GM12874 (cell line): Measurements from ENCODE around the gene ZBTB20.

Experiments used
- CTCF ChIP-seq: IDR thresholded peaks from 2 replicates; pipeline ENCODE4 v1.5.1; 2011; ENCODE audit warnings: low read depth, mild to moderate bottlenecking, control low read depth, low read length, moderate library complexity; ENCODE audit not compliant: insufficient read depth

Gene ZBTB20

GRCh38 chr3:115081444-115081843 lies 65.6 kb downstream of the ZBTB20 start:
- no peak for TF ChIP-seq CTCF

DNA sequence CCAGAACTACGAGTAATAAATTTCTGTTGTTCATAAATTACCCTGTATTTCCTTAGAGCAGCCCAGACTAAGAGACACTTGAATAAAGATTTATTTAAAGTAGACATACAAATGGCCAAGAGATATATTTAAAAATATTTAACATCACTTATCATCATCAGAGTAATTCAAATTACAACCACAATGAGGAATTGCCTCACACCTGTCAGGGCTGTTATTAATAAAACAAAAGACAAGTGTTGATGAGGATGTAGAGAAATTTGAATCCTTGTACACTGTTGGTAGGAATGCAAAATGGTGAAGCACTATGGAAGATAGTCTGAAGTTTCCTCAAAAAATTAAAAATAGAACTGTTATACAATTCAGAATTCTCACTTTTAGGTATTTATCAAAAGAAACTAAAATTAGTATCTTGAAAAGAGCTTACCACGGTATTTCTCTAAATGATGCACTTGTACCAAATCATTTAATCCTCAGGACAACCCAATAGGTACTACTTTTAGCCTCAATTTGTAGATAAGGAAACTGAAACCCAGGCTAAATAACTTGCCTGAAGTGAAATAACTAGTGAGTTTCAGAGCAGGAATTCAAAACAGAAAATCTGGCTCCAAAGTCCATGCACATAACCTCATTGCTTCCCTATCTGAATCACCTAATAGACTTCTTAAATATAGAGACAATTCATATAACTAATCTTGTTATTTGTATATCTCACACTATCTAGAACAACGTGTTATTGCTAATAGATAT lies 69.4 kb downstream of the ZBTB20 start:
- TF ChIP-seq CTCF: no peak

DNA sequence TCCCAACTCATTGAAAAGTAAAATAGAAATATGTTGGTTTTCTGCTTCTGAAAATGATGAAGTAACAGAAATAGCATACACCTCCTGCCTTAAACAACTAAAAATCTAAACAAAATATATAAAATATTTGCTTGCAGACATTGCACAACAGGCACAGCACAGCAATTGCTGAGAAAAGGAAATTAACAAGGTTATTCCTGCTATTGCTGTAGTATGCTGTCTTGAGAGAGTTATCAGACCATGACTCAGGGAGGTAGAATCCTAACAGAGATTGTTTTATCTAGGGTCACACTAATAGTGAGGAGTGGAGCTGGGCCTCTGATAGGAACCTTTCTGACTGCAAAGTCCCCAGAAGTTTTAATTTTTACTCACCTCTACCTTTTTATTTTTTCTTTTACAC lies 72.6 kb downstream of the ZBTB20 start:
- no peak for TF ChIP-seq CTCF

GRCh38 chr3:115072265-115073021 lies 74.6 kb downstream of the ZBTB20 start:
- TF ChIP-seq CTCF: no peak

DNA sequence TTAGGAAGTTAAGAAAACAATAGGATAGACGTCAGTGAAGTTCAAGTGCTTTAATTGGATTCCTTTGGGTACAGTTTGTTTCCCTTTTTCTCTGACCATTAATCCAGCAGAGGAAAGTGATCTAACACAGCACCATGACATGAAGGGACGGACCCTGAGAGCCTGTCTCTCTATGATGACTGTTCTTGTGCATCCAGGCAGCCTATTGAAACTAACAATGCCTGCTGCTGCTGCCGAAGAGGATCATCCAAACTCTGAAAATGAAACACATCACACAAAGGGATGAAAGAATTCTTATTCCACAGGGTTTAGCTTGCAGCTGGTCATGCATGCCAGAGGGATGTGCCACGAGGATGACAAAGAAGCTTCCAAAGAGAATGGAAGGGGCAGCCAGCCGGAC lies 75.5 kb downstream of the ZBTB20 start:
- TF ChIP-seq CTCF: no peak

- TF ChIP-seq CTCF: no peak
Measured at GRCh38 chr3:115071166-115071565, 75.9 kb downstream of the ZBTB20 start.

DNA sequence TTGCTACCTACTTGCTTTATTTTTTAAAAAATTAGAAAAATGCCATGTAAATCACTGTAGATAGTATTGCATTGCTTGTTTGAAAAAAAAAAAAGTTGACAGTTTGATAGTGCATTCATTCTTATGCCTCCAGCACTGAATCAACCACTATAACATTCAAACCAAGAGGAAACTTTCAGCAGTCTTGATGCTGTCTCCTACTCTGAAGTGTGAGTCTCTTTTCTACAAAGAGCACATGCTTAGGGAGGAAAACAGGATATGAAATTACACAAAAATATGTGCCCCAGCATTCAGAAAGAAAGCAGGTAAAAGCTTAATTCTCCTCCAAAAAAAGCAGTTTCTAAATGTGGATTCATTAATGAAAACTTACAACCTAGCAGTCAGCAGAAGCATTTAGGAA lies 78.3 kb downstream of the ZBTB20 start:
- no peak for TF ChIP-seq CTCF
